Right atrium auricular region (tissue), 2 donors: Measurements from ENCODE around the gene LRRTM3. TPM values are rescaled to one million over a fixed set of nuclear protein-coding genes. Genes with fewer than 3 reads are reported as not detected.

ENCODE experiments used
- DNase-seq: peaks from one replicate; pipeline ENCODE4 v3.0.0-alpha.2; 2019; ENCODE audit warnings: low spot score
- H3K27ac ChIP-seq, 2 donors: fragments of 200-600 bp; sonication (generic); 1 replicate in 1 of 2; 2 replicates in 1 of 2; pipeline ENCODE4 v1.5.1; 2016 to 2019
- H3K27me3 ChIP-seq, 2 donors: fragments of 200-600 bp; sonication (generic); one replicate each; pipeline versions ENCODE4 v1.5.1 to v1.6.0; 2017 to 2019
- H3K36me3 ChIP-seq: fragments of 200-600 bp; sonication (generic); one replicate; pipeline ENCODE4 v1.5.1; 2016
- H3K4me1 ChIP-seq, 2 donors: fragments of 200-600 bp; sonication (generic); one replicate each; pipeline versions ENCODE4 v1.5.1 to v1.6.0; 2017 to 2019
- H3K4me3 ChIP-seq, 2 donors: fragments of 200-600 bp; sonication (generic); 1 replicate in 1 of 2; 2 replicates in 1 of 2; pipeline ENCODE4 v1.5.1; 2017 to 2019; ENCODE audit warnings: mild to moderate bottlenecking in 1 of 2, moderate library complexity in 1 of 2
- H3K9me3 ChIP-seq, 2 donors: fragments of 200-600 bp; sonication (generic); one replicate each; pipeline ENCODE4 v1.5.1; 2019
- CTCF ChIP-seq, 2 donors: fragments of 200-600 bp; sonication (generic); IDR thresholded peaks; one replicate each; pipeline ENCODE4 v1.5.1; 2019; ENCODE audit warnings: antibody characterized with exemption in 2 of 2
- total RNA-seq, 2 donors: library from RNA; depleted of rRNA; stranded (reverse); fragments of >200 nt; gene quantifications; one replicate each; pipeline ENCODE4 v1.1.0, GENCODE V29; 2016

LRRTM3 gene
- total RNA-seq, 2 donors from 2014 or later: not detected

GRCh38 chr10:66917104-66917503 lies 8.7 kb upstream of the LRRTM3 start:
- Histone ChIP-seq H3K27me3 (no peaks in the 10 kb centered on the region), H3K36me3 (no peaks in the 10 kb centered on the region), H3K9me3 (no peaks in the 10 kb centered on the region), H3K4me3 (no peak overlapping the region), H3K27ac (no peak overlapping the region), H3K4me1 (no peaks in the 10 kb centered on the region)
- DNase-seq: no peak
- TF ChIP-seq CTCF (IDR thresholded peaks at IDR 0.05): peak in 1 of 2 donors; percentile 10

GRCh38 chr10:66919248-66919647 lies 6.6 kb upstream of the LRRTM3 start:
- Histone ChIP-seq H3K4me1 (no peaks in the 10 kb centered on the region), H3K36me3 (no peaks in the 10 kb centered on the region), H3K27me3 (no peaks in the 10 kb centered on the region), H3K9me3 (no peaks in the 10 kb centered on the region), H3K27ac (no peak overlapping the region), H3K4me3 (no peak overlapping the region)
- DNase-seq: no peak
- TF ChIP-seq CTCF (IDR thresholded peaks at IDR 0.05): no peak

GRCh38 chr10:66924674-66925345 lies 1.0 kb upstream of the LRRTM3 start:
- Histone ChIP-seq H3K9me3 (no peaks in the 10 kb centered on the region), H3K36me3 (no peaks in the 10 kb centered on the region), H3K4me3 (no peak overlapping the region), H3K4me1 (peaks cover 0 to 12% of the 10 kb centered on the region in 2 donors), H3K27me3 (peaks cover 0 to 5% of the 10 kb centered on the region in 2 donors), H3K27ac (no peak overlapping the region)
- no peak for TF ChIP-seq CTCF (IDR thresholded peaks at IDR 0.05)
- DNase-seq: no peak

GRCh38 chr10:66925373-66925772 lies 463 bp upstream of the LRRTM3 start:
- peaks cover 0 to 12% of the 10 kb centered on the region in 2 donors for H3K4me1 ChIP-seq
- no peak for DNase-seq
- TF ChIP-seq CTCF (IDR thresholded peaks at IDR 0.05): no peak
- H3K36me3 ChIP-seq: no peaks in the 10 kb centered on the region
- no peak overlapping the region for H3K4me3 ChIP-seq
- H3K27ac ChIP-seq: no peak overlapping the region
- H3K9me3 ChIP-seq: no peaks in the 10 kb centered on the region
- H3K27me3 ChIP-seq: peaks cover 0 to 5% of the 10 kb centered on the region in 2 donors

- Histone ChIP-seq H3K36me3 (no peaks in the 10 kb centered on the region), H3K4me1 (peaks cover 0 to 12% of the 10 kb centered on the region in 2 donors), H3K9me3 (no peaks in the 10 kb centered on the region), H3K4me3 (no peak overlapping the region), H3K27ac (no peak overlapping the region), H3K27me3 (peaks cover 0 to 5% of the 10 kb centered on the region in 2 donors)
- no peak for DNase-seq
- TF ChIP-seq CTCF (IDR thresholded peaks at IDR 0.05): no peak
Measured at GRCh38 chr10:66926841-66927240, 1.0 kb downstream of the LRRTM3 start.
